IPS DF 4.7 (cell line): ENCODE measurements around the gene CEP131.
A peak's percentile ranks its signal among the peaks of the same experiment; 100 is the strongest.
"Not testable (repeated sequence)": the region's sequence is repeated elsewhere in the genome, so short reads cannot be mapped to it uniquely, and the experiment has no call there.

Experiments
- DNase-seq: peaks from one replicate; pipeline ENCODE4 v3.0.0-alpha.2; 2013; ENCODE audit warnings: low spot score; ENCODE audit errors: extremely low read depth

Gene CEP131

DNA sequence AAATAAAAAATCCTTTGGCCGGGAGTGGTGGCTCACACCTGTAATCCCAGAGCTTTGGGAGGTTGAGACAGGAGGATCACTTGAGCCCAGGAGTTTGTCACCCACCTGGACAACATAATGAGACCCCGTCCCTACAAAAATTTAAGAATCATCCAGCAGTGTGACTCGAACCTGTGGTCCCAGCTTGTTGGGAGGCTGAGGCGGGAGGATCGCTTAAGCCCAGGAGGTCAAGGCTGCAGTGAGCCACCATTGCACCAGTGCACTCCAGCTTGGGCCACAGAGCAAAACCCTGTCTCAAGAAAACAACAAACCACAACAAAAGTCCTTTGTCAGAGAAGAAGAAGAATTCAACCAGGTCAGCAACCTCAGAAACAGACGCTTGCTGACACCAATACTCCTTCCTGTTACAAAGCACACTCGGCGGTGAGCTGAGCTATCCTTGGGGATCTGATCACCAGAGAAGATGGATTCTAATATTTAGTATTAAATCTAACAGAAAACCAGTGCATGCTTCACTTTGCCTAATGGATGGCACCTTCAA lies 70.4 kb downstream of the CEP131 start:
- DNase-seq, result no peak

GRCh38 chr17:81151278-81151677 lies 71.5 kb downstream of the CEP131 start:
- no peak for DNase-seq

DNA sequence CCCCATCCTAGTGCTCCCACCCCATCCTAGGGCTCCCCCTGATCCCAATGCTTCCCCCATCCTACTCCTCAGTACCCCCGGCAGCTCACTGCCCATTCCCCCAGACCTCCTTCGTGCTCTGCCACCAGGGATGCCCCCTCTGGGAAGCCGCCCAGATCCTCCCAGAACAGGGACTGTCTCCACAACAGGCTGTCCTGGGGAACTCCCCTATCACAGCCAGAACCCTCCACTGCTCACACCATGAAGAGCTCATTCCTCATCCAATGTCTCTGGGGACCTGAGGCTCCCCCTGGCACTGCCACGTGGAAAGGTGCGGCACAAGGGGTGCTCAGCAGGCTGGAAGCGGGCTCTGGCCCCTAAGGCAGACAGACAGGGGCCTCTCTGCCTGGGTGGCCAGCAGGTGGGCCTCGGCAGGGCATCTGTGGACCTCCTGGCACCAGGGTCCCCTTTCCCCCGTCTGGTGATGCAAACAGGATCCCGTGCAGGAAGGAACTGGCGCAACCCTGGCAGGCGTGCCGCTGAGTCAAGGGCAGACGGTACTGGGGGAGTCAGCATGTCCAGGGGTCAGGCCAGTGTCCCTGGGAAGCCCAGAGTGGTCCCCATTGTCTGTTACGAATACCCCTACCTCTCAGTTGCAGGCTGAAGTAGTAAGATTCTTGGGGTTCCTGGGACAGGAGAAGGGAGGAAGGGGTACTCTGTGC lies 72.2 kb downstream of the CEP131 start:
- no peak for DNase-seq

- DNase-seq, result no peak
These were observed 73.7 kb downstream of the CEP131 start for GRCh38 chr17:81148986-81149533.

DNA sequence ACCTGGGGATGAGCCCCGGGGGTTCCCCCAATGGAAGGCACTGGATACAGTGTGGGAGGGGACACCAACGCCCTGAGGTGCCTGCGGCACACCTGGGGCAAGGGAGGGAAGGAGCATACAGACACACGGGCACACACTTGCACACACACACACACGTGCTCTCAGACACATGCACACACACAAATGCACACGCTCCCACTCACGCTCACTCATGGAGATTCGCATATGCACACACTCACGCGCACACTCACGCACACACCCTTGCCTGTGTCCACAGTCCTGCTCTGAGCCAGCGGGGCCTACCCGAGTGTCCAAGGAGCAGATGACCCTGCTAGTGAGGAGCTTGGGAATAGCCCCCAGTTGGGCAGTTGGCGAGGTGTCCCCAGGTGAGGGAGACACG lies 74.2 kb downstream of the CEP131 start:
- DNase-seq, result no peak

DNA sequence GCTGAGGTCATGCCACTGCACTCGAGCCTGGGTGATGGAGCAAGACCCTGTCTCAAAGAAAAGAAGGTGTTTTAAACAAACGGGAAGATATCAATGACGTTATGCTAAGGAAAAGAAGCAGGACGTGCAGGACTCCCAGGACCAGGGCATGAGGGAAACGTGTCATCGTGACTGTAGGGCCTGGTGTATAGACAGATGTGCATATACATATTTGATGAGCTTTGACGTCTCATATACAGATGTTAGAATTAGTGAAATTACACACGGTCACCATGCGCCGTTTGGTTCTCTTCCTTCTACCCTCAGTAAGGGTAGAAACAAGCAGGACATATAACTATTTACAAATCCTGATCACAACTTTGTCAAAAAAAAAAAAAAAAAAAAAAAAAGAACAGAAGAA lies 75.1 kb downstream of the CEP131 start:
- DNase-seq, result no peak

DNA sequence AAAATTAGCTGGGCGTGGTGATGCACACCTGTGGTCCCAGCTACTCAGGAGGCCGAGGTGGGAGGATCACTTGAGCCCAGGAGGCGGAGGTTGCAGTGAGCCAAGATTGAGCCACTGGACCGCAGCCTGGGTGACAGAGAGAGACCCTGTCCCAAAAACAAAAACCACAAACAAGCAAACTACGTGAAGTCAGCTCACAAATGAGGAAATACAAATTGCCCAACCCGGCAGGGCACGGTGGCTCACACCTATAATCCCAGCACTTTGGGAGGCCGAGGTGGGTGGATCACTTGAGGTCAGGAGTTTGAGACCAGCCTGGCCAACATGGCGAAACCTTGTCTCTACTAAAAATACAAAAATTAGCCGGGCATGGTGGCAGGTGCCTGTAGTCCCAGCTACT lies 76.6 kb downstream of the CEP131 start:
- DNase-seq, result not testable (repeated sequence)

GRCh38 chr17:81144423-81144781 lies 78.4 kb downstream of the CEP131 start:
- DNase-seq, result no peak

DNA sequence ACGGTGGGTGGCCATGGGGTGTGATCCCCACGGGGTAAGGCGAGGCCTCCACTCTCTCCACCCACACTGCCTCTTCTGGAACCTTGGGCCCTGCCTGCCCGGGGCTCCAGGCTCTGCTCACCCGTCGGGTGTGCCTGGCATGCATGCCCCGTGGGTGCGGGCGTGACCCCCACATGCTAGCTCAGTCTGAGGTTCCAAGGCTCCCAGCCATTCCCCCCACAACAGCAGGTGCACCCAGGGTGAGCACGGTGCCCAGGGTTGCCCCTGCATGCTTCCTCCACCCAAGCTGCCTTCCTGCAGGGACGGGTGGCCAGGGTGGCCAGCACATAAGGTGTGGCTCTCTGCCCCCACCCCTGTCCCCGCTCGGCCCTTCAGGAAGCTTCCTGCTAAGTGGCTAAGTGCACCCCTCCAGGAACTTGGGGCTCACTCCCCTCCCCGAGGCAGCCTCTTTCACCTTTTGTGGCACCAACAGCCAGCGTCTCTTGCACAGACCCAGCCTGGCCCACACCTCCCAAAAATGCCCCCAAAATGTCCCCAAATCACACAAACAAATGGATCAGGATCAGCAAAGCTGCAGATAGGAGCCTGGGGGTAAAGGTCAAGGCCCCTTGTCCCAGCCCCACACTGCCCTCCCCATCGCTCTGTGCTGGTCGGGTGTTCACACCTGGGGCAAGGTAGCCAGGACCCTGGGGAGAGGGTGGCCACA lies 78.9 kb downstream of the CEP131 start:
- no peak for DNase-seq

DNA sequence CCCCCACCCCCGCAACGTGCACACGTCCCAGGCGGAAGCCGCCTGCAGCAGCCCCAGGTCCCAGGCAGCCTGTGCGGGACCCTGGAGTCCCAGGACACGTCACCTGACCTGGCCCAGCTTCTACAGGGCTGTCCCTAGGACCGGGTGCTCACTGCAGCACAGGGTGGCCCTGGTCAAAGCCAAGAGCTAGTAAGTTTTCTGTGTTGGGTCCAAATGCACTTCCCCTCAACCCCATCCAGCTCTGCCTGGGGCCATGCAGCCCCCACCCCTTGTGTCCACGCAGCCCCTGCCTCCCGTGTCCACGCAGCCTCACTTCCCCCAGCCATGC lies 79.6 kb downstream of the CEP131 start:
- no peak for DNase-seq

- DNase-seq, result peak; percentile 58
These were observed 80.2 kb downstream of the CEP131 start for GRCh38 chr17:81142301-81143199.

GRCh38 chr17:81140695-81141094 lies 82.1 kb downstream of the CEP131 start:
- no peak for DNase-seq

GRCh38 chr17:81140018-81140417 lies 82.7 kb downstream of the CEP131 start:
- DNase-seq, result no peak
